Gastrocnemius medialis (tissue), 4 donors: ENCODE results near the gene TPT1. TPM values are rescaled to one million over a fixed set of nuclear protein-coding genes. Genes with fewer than 3 reads are reported as not detected.

Experiments
- ATAC-seq, 2 donors: fragments of 150-250 bp; one replicate each; pipeline ENCODE4 v1.9.1; 2016
- DNase-seq, 2 donors: peaks; one replicate each; pipeline ENCODE4 v3.0.0-alpha.2; 2019
- H3K27ac ChIP-seq, 4 donors: fragments of 200-600 bp; sonication (generic); 1 replicate in 1 of 4; 2 replicates in 3 of 4; pipeline ENCODE4 v1.5.1; 2016 to 2018; ENCODE audit warnings: mild to moderate bottlenecking in 2 of 4, moderate library complexity in 1 of 4
- H3K27me3 ChIP-seq, 3 donors: fragments of 200-600 bp; sonication (generic) in 2 of 3; 1 replicate in 1 of 3; 2 replicates in 2 of 3; pipeline versions ENCODE4 v1.5.1 to v1.6.0; 2016 to 2019; ENCODE audit warnings: mild to moderate bottlenecking in 1 of 3, moderate library complexity in 1 of 3
- H3K36me3 ChIP-seq, 2 donors: fragments of 200-600 bp; sonication (generic) in 1 of 2; one replicate each; pipeline ENCODE4 v1.5.1; 2017 to 2018
- H3K4me1 ChIP-seq, 2 donors: fragments of 200-600 bp; sonication (generic) in 1 of 2; one replicate each; pipeline ENCODE4 v1.5.1; 2016 to 2017; ENCODE audit warnings: mild to moderate bottlenecking in 2 of 2
- H3K4me3 ChIP-seq, 4 donors: fragments of 200-600 bp; sonication (generic) in 3 of 4; 1 replicate in 1 of 4; 2 replicates in 3 of 4; pipeline ENCODE4 v1.5.1; 2016 to 2019; ENCODE audit warnings: mild to moderate bottlenecking in 2 of 4
- H3K9me3 ChIP-seq, 3 donors: fragments of 200-600 bp; sonication (generic) in 2 of 3; 1 replicate in 1 of 3; 2 replicates in 2 of 3; pipeline ENCODE4 v1.5.1; 2016 to 2019
- CTCF ChIP-seq, 5 experiments: fragments of 450-650 bp in 3 of 5; fragments of 200-600 bp in 2 of 5; sonication (generic) in 2 of 5; IDR thresholded peaks in 4 of 5; conservative IDR thresholded peaks in 1 of 5; 1 replicate in 4 of 5; 2 replicates in 1 of 5; pipeline ENCODE4 v1.5.1; 2016 to 2019; ENCODE audit warnings: antibody characterized with exemption in 5 of 5, mild to moderate bottlenecking in 3 of 5, moderate library complexity in 3 of 5
- POLR2A ChIP-seq, 2 donors: fragments of 450-650 bp; IDR thresholded peaks; one replicate each; pipeline ENCODE4 v1.6.1; 2017; ENCODE audit warnings: antibody characterized with exemption in 2 of 2, mild to moderate bottlenecking in 2 of 2, moderate library complexity in 2 of 2
- in situ Hi-C, 4 donors: fragments of 200-750 bp; cut with MboI; loops; one replicate each; pipeline versions ENCODE4 v1.15.0 to v1.8.0; 2017; ENCODE audit warnings: low sequenced_read_pairs in 4 of 4
- intact Hi-C: fragments of 100-400 bp; cut with DNase I; formaldehyde crosslinking; loops from one replicate; pipeline ENCODE4 v1.15.1; 2023; ENCODE audit warnings: low total_unique reads
- total RNA-seq, 4 donors: library from RNA; depleted of rRNA; stranded (reverse); fragments of >200 nt; gene quantifications; one replicate each; pipeline versions ENCODE4 v1.1.0 to v1.2.3, GENCODE V29; 2016

Gene TPT1
- total RNA-seq, 4 donors from 2014 or later = 4,595 to 7,577 (median 5,951) TPM

GRCh38 chr13:45305079-45305478 lies 35.9 kb downstream of the TPT1 start:
- H3K27me3 ChIP-seq = peaks cover 0 to 12% (median 0%) of the 10 kb centered on the region in 3 donors
- TF ChIP-seq CTCF (IDR thresholded peaks at IDR 0.05 in 4 of 5, conservative IDR thresholded peaks at IDR 0.05 in 1 of 5) (no peak), POLR2A (IDR thresholded peaks at IDR 0.05) (no peak)
- DNase-seq = no peak
- no peak overlapping the region for H3K27ac ChIP-seq
- no peaks in the 10 kb centered on the region for H3K4me1 ChIP-seq
- ATAC-seq = no peak
- no peaks in the 10 kb centered on the region for H3K9me3 ChIP-seq
- in situ Hi-C loops (loop anchor here in 3 of 4 donors (5.0 to 25.0 kb wide), 3 partner anchors 258 to 1393 kb away; no protein-coding TSS in a partner anchor), intact Hi-C loops (loop anchor here (5.0 kb wide), 2 partner anchors 98 to 183 kb away; partner anchors contain the start of gene GTF2F2)
- H3K36me3 ChIP-seq = no peaks in the 10 kb centered on the region
- no peak overlapping the region for H3K4me3 ChIP-seq

- Histone ChIP-seq H3K4me3 (no peak overlapping the region), H3K4me1 (no peaks in the 10 kb centered on the region), H3K27ac (no peak overlapping the region), H3K27me3 (peaks cover 0 to 12% (median 0%) of the 10 kb centered on the region in 3 donors), H3K36me3 (no peaks in the 10 kb centered on the region), H3K9me3 (no peaks in the 10 kb centered on the region)
- intact Hi-C loops = no loop called here
- in situ Hi-C loops = loop anchor here in 3 of 4 donors (10.0 to 25.0 kb wide), 2 partner anchors 259 to 1392 kb away; no protein-coding TSS in a partner anchor
- ATAC-seq = no peak
- TF ChIP-seq POLR2A (IDR thresholded peaks at IDR 0.05) (no peak), CTCF (IDR thresholded peaks at IDR 0.05 in 4 of 5, conservative IDR thresholded peaks at IDR 0.05 in 1 of 5) (no peak)
- no peak for DNase-seq
These were observed 37.1 kb downstream of the TPT1 start for GRCh38 chr13:45303866-45304265.

GRCh38 chr13:45303026-45303425 lies 38.0 kb downstream of the TPT1 start:
- no peaks in the 10 kb centered on the region for H3K36me3 ChIP-seq
- peaks cover 0 to 5% of the 10 kb centered on the region in 2 donors for H3K4me1 ChIP-seq
- TF ChIP-seq CTCF (IDR thresholded peaks at IDR 0.05 in 4 of 5, conservative IDR thresholded peaks at IDR 0.05 in 1 of 5) = no peak
- no peak for TF ChIP-seq POLR2A (IDR thresholded peaks at IDR 0.05)
- no peak overlapping the region for H3K27ac ChIP-seq
- H3K27me3 ChIP-seq = peaks cover 0 to 12% (median 0%) of the 10 kb centered on the region in 3 donors
- no peak overlapping the region for H3K4me3 ChIP-seq
- DNase-seq (no peak), ATAC-seq (no peak)
- intact Hi-C loops = no loop called here
- in situ Hi-C loops = loop anchor here in 3 of 4 donors (10.0 to 25.0 kb wide), 2 partner anchors 258 to 1391 kb away; no protein-coding TSS in a partner anchor
- H3K9me3 ChIP-seq = no peaks in the 10 kb centered on the region

DNA sequence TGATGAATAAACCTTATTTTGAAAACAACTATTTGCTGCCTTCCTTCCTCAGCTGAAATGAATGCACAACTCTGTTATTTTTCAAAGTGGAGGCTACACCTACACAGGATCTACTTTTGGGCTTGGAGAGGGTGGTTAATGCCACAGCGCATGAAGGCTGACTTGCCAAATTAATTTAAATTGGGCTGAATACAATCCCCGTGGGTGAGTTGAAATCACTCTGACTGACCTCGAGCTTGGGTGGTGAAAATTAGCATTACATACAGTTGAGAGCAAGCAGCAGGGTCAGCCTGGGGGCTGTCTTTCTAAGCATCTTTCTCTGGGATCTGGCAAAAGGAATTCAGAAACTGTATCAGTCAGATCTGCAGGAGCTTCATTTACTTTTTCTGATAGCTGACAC lies 38.5 kb downstream of the TPT1 start:
- no peak overlapping the region for H3K27ac ChIP-seq
- in situ Hi-C loops = loop anchor here in 3 of 4 donors (10.0 to 25.0 kb wide), 2 partner anchors 258 to 1390 kb away; no protein-coding TSS in a partner anchor
- H3K4me1 ChIP-seq = peaks cover 2 to 10% of the 10 kb centered on the region in 2 donors
- H3K27me3 ChIP-seq = peaks cover 0 to 12% (median 0%) of the 10 kb centered on the region in 3 donors
- DNase-seq = no peak
- no peaks in the 10 kb centered on the region for H3K9me3 ChIP-seq
- ATAC-seq = no peak
- H3K4me3 ChIP-seq = no peak overlapping the region
- TF ChIP-seq CTCF (IDR thresholded peaks at IDR 0.05 in 4 of 5, conservative IDR thresholded peaks at IDR 0.05 in 1 of 5) = no peak
- no peak for TF ChIP-seq POLR2A (IDR thresholded peaks at IDR 0.05)
- intact Hi-C loops = no loop called here
- H3K36me3 ChIP-seq = no peaks in the 10 kb centered on the region
